Stimulated activated CD8-positive, alpha-beta memory T cell treated with anti-CD3 and anti-CD28 coated beads, Interleukin-2, amount 100 ng/mL, for 1 hour (primary cell): ENCODE results near the gene F10.
"Not testable (repeated sequence)": the region's sequence is repeated elsewhere in the genome, so short reads cannot be mapped to it uniquely, and the experiment has no call there.

Experiments used
- DNase-seq, 2 donors: peaks; one replicate each; pipeline ENCODE4 v3.0.0-alpha.2; 2020; ENCODE audit warnings: low read depth in 2 of 2

Gene F10

DNA sequence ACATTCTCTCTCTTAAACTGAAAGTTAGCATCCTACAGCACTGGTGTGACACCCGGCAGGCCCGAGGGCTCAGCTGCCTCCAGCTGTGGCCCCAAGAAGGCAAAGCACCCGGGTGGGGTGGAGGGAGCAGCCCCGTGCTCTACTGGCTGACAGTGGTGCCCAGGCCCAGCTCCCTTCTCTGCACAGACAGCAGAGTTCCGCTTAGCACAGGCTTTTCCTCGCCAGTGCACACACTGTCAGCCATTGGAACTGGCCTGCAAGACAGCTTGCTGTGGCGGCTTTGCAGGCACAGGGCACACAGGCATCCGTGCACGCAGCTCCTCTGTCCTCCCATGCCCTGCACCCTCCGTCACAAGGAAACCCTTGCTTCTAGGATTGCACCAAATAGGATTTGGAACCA is 20.3 kb upstream of the F10 start:
- DNase-seq, result not testable (repeated sequence)

GRCh38 chr13:113102727-113103126 is 19.9 kb upstream of the F10 start:
- no peak for DNase-seq

DNA sequence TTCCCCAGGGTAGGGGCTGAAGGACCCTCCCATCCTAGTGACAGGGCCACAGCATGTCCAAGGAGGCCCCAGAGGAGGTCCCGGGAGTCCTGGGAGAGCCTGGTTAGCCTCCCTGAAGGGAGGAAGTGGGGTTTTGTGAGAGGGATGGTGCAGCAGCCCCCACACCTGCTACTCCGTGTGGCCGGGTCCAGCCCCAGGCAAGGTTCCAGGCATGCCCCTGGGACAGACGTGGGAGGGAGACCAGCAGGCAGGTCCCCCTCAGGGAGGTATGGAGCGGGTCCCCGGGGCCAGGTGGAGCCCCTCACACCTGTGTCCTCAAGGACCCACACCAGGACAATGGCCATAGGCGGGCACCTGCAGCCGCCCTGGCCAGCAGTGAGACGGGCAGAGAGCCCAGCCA is 19.0 kb upstream of the F10 start:
- no peak for DNase-seq

DNA sequence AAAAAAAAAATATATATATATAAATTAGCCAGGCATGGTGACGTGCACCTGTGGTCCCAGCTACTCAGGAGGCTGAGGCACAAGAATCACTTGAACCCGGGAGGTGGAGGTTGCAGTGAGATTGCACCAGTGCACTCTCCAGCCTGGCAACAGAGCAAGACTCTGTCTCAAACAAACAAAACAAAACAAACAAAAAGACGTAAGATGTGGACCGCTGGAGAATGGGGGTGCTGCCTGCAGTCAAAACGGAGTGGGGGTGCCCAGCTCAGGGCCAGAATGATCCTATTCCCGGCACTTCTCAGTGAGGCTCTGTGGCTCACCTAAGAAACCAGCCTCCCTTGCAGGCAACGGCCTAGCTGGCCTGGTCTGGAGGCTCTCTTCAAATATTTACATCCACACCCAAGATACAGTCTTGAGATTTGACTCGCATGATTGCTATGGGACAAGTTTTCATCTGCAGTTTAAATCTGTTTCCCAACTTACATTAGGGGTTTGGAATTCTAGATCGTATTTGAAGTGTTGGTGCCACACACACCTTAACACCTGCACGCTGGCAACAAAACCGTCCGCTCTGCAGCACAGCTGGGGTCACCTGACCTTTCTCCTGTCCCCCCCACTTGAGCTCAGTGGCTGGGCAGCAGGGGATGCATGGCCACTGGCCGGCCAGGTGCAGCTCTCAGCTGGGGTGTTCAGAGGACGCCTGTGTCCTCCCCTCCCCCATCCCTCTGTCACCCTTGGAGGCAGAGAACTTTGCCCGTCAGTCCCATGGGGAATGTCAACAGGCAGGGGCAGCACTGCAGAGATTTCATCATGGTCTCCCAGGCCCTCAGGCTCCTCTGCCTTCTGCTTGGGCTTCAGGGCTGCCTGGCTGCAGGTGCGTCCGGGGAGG is 17.3 kb upstream of the F10 start, which contains the start of gene F7:
TSS of gene F7 (plus strand) at position 760 of the 889 bp plus-strand sequence. CDS start at position 811, 51 bp downstream.
- DNase-seq, result no peak

GRCh38 chr13:113105921-113106452 is 16.6 kb upstream of the F10 start:
- DNase-seq, result no peak

DNA sequence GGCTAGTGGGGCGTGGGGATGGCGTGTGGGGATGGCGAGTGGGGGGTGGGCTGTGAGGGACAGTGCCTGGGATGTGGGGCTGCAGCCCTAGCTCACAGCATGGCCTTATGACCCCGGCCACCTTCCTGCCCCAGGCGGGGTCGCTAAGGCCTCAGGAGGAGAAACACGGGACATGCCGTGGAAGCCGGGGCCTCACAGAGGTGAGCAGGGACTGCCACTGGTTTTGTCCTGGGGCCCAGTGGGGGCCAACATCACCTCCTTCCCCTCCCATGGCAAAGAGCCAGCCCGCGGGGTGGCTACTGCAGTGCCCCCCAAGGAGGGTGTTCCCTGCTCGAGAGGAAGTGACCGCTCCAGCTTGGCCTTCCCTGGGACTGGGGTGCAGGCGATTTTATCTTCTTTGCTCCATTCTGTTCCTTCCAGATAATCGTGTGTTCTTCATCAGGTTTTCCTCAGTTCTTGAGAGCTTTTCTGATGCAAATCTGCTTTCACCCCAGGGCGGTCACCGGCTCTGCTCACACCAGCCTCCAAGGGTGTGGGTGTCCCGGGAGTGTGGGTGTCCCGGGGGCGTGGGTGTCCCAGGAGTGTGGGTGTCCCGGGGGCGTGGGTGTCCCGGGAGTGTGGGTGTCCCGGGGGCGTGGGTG is 15.8 kb upstream of the F10 start:
- no peak for DNase-seq

DNA sequence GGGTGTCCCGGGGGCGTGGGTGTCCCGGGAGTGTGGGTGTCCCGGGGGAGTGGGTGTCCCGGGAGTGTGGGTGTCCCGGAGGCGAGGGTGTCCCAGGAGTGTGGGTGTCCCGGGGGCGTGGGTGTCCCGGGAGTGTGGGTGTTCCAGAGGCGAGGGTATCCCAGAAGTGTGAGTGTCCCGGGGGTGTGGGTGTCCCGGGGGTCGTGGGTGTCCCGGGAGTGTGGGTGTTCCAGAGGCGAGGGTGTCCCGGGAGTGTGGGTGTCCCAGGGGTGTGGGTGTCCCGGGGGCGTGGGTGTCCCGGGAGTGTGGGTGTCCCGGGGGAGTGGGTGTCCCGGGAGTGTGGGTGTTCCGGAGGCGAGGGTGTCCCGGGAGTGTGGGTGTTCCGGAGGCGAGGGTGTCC is 14.1 kb upstream of the F10 start:
- DNase-seq, result not testable (repeated sequence)

DNA sequence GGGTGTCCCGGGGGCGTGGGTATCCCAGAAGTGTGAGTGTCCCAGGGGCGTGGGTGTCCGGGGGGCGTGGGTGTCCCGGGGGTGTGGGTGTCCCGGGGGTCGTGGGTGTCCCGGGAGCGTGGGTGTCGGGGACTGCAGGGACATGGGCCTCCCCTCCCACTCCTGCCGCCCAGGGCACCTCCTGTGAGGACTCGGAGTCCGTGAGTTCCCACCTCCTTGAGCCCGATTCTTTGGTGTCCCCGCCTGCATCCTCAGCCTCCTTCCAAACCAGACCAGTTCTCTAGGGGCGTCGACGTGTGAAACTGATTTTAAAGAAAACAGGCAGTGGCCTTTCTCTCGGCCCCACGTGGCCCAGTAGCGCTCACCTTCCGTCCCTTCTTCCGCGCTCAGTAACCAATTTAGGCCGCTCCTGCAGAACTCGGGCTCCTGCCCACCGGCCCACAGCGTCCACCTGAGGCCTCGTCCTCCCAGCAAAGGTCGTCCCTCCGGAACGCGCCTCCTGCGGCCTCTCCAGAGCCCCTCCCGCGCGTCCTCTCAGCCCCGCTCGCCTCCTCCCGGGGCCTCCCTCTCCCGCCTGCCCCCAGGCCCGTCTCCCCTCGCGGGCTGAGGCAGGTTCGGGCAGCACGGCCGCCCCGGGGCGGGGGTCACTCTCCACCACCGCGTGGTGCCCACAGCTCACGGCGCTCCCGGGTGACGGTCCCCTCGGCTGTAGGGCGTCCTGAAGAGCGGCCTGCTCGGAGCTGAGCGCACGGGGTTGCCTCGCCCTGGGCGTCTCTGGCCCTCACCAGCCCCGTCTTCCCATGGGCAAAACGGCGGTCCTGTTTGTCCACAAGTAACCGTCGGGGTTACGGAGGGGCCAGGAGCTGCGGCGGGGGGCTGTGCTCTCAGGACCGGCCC is 13.2 kb upstream of the F10 start:
- DNase-seq, result no peak

GRCh38 chr13:113110048-113110851 is 12.3 kb upstream of the F10 start:
- no peak for DNase-seq

GRCh38 chr13:113110852-113111315 is 11.7 kb upstream of the F10 start:
- no peak for DNase-seq

DNA sequence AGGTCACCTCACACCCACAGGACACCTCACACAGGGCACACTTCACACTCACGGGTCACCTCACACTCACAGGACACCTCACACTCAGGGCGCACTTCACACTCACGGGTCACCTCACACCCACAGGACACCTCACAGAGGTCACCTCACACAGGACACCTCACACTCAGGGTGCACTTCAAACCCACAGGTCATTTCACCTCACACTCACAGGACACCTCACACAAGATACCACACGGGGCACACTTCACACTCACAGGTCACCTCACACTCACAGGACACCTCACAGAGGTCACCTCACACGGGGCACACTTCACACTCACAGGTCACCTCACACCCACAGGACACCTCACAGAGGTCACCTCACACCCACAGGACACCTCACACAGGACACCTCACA is 10.8 kb upstream of the F10 start:
- DNase-seq, result not testable (repeated sequence)

DNA sequence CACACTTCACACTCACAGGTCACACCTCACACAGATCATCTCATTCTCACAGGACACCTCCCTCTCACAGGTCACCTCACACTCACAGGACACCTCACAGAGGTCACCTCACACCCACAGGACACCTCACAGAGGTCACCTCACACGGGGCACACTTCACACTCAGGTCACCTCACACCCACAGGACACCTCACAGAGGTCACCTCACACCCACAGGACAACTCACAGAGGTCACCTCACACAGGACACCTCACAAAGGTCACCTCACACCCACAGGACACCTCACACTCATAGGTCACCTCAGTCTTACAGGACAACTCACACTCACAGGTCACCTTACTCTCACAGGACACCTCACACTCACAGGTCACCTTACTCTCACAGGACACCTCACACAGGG is 10.1 kb upstream of the F10 start:
- not testable (repeated sequence) for DNase-seq

DNA sequence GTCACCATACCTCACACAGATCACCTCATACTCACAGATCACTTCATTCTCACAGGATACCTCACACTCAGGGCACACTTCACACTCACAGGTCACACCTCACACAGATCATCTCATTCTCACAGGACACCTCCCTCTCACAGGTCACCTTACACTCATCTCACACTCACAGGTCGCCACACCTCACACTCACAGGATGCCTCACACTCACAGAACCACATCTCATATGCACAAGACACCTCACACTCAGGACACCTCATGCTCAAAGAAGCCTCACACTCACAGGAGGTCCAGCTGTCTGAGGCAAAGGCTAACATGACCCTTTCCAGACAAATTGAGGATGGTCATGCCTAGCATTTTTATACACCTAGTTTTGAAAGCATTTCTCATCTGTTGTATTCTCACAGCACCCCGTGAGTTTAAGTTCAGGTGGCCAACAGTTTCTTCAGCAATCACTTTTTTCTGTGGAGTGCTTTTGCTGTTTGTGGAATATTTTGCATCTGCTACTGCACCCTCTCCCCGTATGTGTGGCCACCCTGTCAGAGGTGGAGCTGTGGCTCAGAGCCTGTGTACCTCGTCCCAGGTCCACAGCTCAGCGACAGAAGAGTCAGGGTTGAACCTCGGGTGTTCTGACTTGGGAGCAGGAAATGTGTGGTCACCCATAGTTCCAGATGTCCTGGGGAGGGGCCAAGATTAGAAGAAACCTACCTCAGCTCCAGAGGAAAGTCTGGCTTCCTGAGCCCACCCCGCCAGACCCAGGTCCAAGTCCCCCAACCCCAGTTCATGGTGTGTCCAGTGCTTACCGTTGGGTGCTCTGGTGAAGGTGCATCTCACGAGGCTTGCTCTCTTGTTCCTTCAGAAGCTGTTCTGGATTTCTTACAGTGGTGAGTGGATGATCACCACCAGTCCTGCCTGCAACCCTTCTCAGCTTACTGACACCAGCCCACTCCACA is 9.4 kb upstream of the F10 start:
- no peak for DNase-seq

DNA sequence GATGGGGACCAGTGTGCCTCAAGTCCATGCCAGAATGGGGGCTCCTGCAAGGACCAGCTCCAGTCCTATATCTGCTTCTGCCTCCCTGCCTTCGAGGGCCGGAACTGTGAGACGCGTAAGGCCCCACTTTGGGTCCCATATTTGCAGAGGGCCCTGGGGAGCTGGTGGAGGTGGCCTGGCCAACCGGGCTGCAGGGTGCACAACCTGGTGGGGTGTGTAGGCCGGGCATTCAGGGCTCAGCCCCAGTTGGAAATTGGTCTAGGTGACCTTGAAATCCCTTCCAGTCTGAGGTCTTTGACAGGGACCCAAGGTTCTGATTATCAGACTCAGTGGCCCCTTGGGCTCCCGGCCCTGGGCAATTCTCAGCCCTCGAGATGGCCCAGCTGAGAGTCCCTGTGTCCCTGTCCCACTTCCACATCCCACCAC is 8.7 kb upstream of the F10 start:
- DNase-seq, result no peak

- no peak for DNase-seq
Observed at GRCh38 chr13:113114511-113115362, 7.9 kb upstream of the F10 start.

DNA sequence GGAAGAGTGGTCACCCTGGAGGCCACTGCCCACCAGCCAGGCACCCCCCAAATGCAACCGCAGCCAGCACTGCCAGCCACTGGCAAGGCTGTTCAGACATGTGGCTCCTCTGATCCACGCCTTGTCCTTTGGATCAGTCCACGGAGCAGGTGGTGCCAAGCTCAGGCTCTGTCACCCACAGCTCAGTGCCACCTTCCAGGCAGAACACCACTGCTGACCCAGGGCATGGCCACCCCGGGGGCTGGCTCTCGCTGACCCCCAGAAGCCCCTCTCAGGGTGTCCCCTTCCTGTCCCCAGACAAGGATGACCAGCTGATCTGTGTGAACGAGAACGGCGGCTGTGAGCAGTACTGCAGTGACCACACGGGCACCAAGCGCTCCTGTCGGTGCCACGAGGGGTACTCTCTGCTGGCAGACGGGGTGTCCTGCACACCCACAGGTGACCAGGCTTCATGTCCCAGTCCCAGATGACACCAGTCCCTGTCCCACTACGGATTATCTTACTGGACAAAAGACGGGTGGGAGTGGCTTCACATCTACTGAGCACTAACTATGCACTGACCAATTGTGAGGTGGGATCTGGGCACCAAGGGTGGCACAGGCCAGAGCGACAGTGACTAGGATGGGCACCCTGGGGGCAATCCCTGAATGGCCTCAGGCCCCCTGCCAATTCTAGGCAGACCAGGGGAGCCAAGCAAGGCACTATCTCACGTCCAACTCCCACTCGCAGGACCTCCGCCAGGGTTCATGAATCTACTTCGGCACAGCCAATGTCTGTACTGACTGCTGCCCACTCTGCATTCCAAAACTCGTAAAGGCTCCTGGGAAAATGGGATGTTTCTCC is 7.0 kb upstream of the F10 start:
- DNase-seq, result no peak

- DNase-seq, result no peak
Observed at GRCh38 chr13:113116206-113116800, 6.3 kb upstream of the F10 start.
